Measurements from ENCODE around the gene PDE4D. TPM values are rescaled to one million over a fixed set of nuclear protein-coding genes. Genes with fewer than 3 reads are reported as not detected.

PDE4D gene
- total and polyA plus RNA-seq, 2 of the 4 experiments (the other 2 are of a cell fraction): 1.4 to 7.9 TPM

- Histone ChIP-seq H4K5ac (ENCODE audit: low read depth, low read length) (no peak overlapping the region), H3K27me3 (ENCODE audit: control insufficient read depth, insufficient read depth, low read length) (no peaks in the 10 kb centered on the region), H3K23ac (ENCODE audit: low read depth, low read length) (no peak overlapping the region), H3K9ac (ENCODE audit: low read depth, low read length) (no peak overlapping the region), H2BK5ac (ENCODE audit: low read depth, low read length, poor library complexity, severe bottlenecking) (no peak overlapping the region), H3K79me1 (ENCODE audit: low read depth in 1 of 2, low read length in 2 of 2) (no peaks in the 10 kb centered on the region), H3K14ac (replicated peaks; ENCODE audit: low read depth, low read length) (no peak overlapping the region), H4K8ac (ENCODE audit: low read depth in 2 of 2, low read length in 2 of 2) (no peak overlapping the region), H3K18ac (ENCODE audit: low read depth, low read length) (no peak overlapping the region), H3K4me3 (ENCODE audit: insufficient read depth, low read depth, low read length) (no peak overlapping the region), H3K9me3 (ENCODE audit: control insufficient read depth, insufficient read depth, low read length) (no peaks in the 10 kb centered on the region), H2BK15ac (ENCODE audit: low read depth, low read length) (no peak overlapping the region), H2AFZ (replicated peaks; ENCODE audit: low read length, poor library complexity) (no peak overlapping the region), H2BK120ac (ENCODE audit: low read depth, low read length) (no peak overlapping the region), H3K4me1 (ENCODE audit: control insufficient read depth, insufficient read depth, low read length) (no peaks in the 10 kb centered on the region), H3K56ac (ENCODE audit: extremely low read depth, insufficient read depth, low read length) (no peak overlapping the region), H2AK5ac (ENCODE audit: low read depth, low read length) (no peak overlapping the region), H3K27ac (ENCODE audit: insufficient read depth, low read length) (no peak overlapping the region), H2BK20ac (ENCODE audit: low read depth, low read length) (no peak overlapping the region), H4K20me1 (ENCODE audit: insufficient read depth, low read length) (no peaks in the 10 kb centered on the region), H3K9me1 (ENCODE audit: insufficient read depth, low read length) (no peaks in the 10 kb centered on the region), H3K4me2 (ENCODE audit: low read depth, low read length) (no peak overlapping the region), H2AK9ac (replicated peaks; ENCODE audit: low read depth, low read length, poor library complexity) (no peak overlapping the region), H3K4ac (ENCODE audit: low read depth, low read length) (no peak overlapping the region), H3K36me3 (ENCODE audit: control insufficient read depth, insufficient read depth, low read length) (no peaks in the 10 kb centered on the region), H4K91ac (ENCODE audit: insufficient read depth, low read depth, low read length) (no peak overlapping the region)
- TF ChIP-seq RFX5 (IDR thresholded peaks at IDR 0.05; ENCODE audit: low read depth, low read length) (no peak), RCOR1 (IDR thresholded peaks at IDR 0.05; ENCODE audit: insufficient replicate concordance, low read length) (no peak)
- in situ Hi-C loops (cut with MboI; ENCODE audit: low sequenced_read_pairs): no loop called here
- intact Hi-C loops (cut with micrococcal nuclease): no loop called here
- ATAC-seq (ENCODE audit: low read depth) (no peak), DNase-seq (no peak)
- ChIA-PET POLR2A (ENCODE audit: unreplicated experiment) (no interaction called here), CTCF (no interaction called here)
- WGBS, 2 experiments (ENCODE audit: extremely low coverage in 2 of 2, insufficient read length in 1 of 2): no CpG with 5 or more reads among the region's 2 CpGs
- dilution Hi-C loops (cut with HindIII; ENCODE audit: low sequenced_read_pairs, unreplicated experiment): no loop called here
- no TSS peak for BruUV-seq (replicated peaks)
Observed at GRCh38 chr5:59593439-59594007, 300.0 kb downstream of the PDE4D start.

Measured in IMR-90 (cell line).